ENCODE measurements around the gene IFT88.

IFT88 gene

GRCh38 chr13:20686167-20686566 is 119.2 kb downstream of the IFT88 start (continued):
- no peak for TF ChIP-seq POU6F1 (CRISPR knock-in tag; IDR thresholded peaks at IDR 0.05; ENCODE audit: borderline replicate concordance, low read depth)

- TF ChIP-seq BACH2 (CRISPR knock-in tag; IDR thresholded peaks at IDR 0.05; ENCODE audit: borderline replicate concordance) (no peak), ZNF70 (CRISPR knock-in tag; IDR thresholded peaks at IDR 0.05) (no peak), POU6F1 (CRISPR knock-in tag; IDR thresholded peaks at IDR 0.05; ENCODE audit: borderline replicate concordance, low read depth) (no peak), ZNF8 (CRISPR knock-in tag; IDR thresholded peaks at IDR 0.05) (no peak), CSDC2 (CRISPR knock-in tag; IDR thresholded peaks at IDR 0.05) (no peak), ZFP30 (CRISPR knock-in tag; IDR thresholded peaks at IDR 0.05) (no peak), TCF4 (CRISPR knock-in tag; IDR thresholded peaks at IDR 0.05; ENCODE audit: borderline replicate concordance) (no peak), ESRRG (CRISPR knock-in tag; IDR thresholded peaks at IDR 0.05) (no peak), CREB5 (CRISPR knock-in tag; IDR thresholded peaks at IDR 0.05; ENCODE audit: low read depth) (no peak), GLIS3 (CRISPR knock-in tag; IDR thresholded peaks at IDR 0.05) (no peak), ZC3H10 (CRISPR knock-in tag; IDR thresholded peaks at IDR 0.05) (no peak), TOX (CRISPR knock-in tag; IDR thresholded peaks at IDR 0.05; ENCODE audit: borderline replicate concordance) (no peak), OSR1 (CRISPR knock-in tag; IDR thresholded peaks at IDR 0.05) (no peak), ISL1 (CRISPR knock-in tag; IDR thresholded peaks at IDR 0.05) (no peak), PPARA (CRISPR knock-in tag; IDR thresholded peaks at IDR 0.05; ENCODE audit: borderline replicate concordance) (no peak), TSHZ2 (CRISPR knock-in tag; IDR thresholded peaks at IDR 0.05) (no peak), SNAI2 (CRISPR knock-in tag; IDR thresholded peaks at IDR 0.05) (no peak)
- ATAC-seq: no peak
Observed at GRCh38 chr13:20686863-20687579, 120.1 kb downstream of the IFT88 start.

GRCh38 chr13:20689291-20689690 is 122.3 kb downstream of the IFT88 start:
- ATAC-seq: no peak
- no peak for TF ChIP-seq CSRNP3 (CRISPR knock-in tag; IDR thresholded peaks at IDR 0.05)

GRCh38 chr13:20691616-20692015 is 124.7 kb downstream of the IFT88 start:
- ATAC-seq: no peak
- no peak for TF ChIP-seq TCF4 (CRISPR knock-in tag; IDR thresholded peaks at IDR 0.05; ENCODE audit: borderline replicate concordance)
- no peak for TF ChIP-seq RARB (CRISPR knock-in tag; IDR thresholded peaks at IDR 0.05)
- no peak for TF ChIP-seq BACH2 (CRISPR knock-in tag; IDR thresholded peaks at IDR 0.05; ENCODE audit: borderline replicate concordance)
- TF ChIP-seq CSRNP3 (CRISPR knock-in tag; IDR thresholded peaks at IDR 0.05): no peak
